ENCODE data around the gene HOXB2. TPM values are rescaled to one million over a fixed set of nuclear protein-coding genes. Genes with fewer than 3 reads are reported as not detected.

Gene HOXB2
- total and polyA plus RNA-seq, 9 of the 15 experiments (the other 6 are each of a cell fraction or from before 2014, with no cell fraction given): 2.1 to 97.7 (median 21.2) TPM

- TF ChIP-seq UBTF (IDR thresholded peaks at IDR 0.05; ENCODE audit: borderline replicate concordance in 1 of 2, low read depth in 2 of 2, low read length in 2 of 2): peak in 1 of 2 experiments; percentile 53; a peak in 1 of 4 replicates
- no peak for TF ChIP-seq PTTG1 (tag; IDR thresholded peaks at IDR 0.05; ENCODE audit: low read depth)
- peak; percentile 58; the same call in 1 of the 2 replicates for TF ChIP-seq ZBTB2 (IDR thresholded peaks at IDR 0.05)
- no peak for TF ChIP-seq NONO (IDR thresholded peaks at IDR 0.05; ENCODE audit: low read depth in 2 of 2, low read length in 1 of 2)
- TF ChIP-seq OTX1 (CRISPR knock-in tag; IDR thresholded peaks at IDR 0.05): 0 out of 2 replicates have a peak, but pooled peaks have one; percentile 13
- 0 out of 2 replicates have a peak, but pooled peaks have one; percentile 20 for TF ChIP-seq TFAP4 (CRISPR knock-in tag; IDR thresholded peaks at IDR 0.05; ENCODE audit: borderline replicate concordance)
- TF ChIP-seq ZNF212 (CRISPR knock-in tag; IDR thresholded peaks at IDR 0.05): peak; percentile 87; the same call in 1 of the 2 replicates
- TF ChIP-seq MTA2 (IDR thresholded peaks at IDR 0.05; ENCODE audit: low read depth): peak; percentile 54
- peak; percentile 76 for TF ChIP-seq STAT5A (IDR thresholded peaks at IDR 0.05; ENCODE audit: borderline replicate concordance, low read length)
- TF ChIP-seq NCOR1 (IDR thresholded peaks at IDR 0.05): peak; percentile 87
- no peak for TF ChIP-seq TAF15 (IDR thresholded peaks at IDR 0.05; ENCODE audit: low read depth, low read length)
- no peak for TF ChIP-seq RUNX1 (IDR thresholded peaks at IDR 0.05; ENCODE audit: low read depth)
- TF ChIP-seq SMARCC2 (IDR thresholded peaks at IDR 0.05; ENCODE audit: low read depth): peak; percentile 63
- peak; percentile 54 for TF ChIP-seq FOXM1 (IDR thresholded peaks at IDR 0.05; ENCODE audit: low read depth)
- TF ChIP-seq FOXM1 (CRISPR knock-in tag; IDR thresholded peaks at IDR 0.05; ENCODE audit: low read depth): no peak
- TF ChIP-seq ZNF740 (CRISPR knock-in tag; IDR thresholded peaks at IDR 0.05): 0 out of 2 replicates have a peak, but pooled peaks have one; percentile 32
- TF ChIP-seq ZNF740 (tag; IDR thresholded peaks at IDR 0.05): 0 out of 4 replicates have a peak, but pooled peaks of 1 of the 2 experiments have one; percentile 12
- peak; percentile 96 for TF ChIP-seq EP300 (IDR thresholded peaks at IDR 0.05; ENCODE audit: low read length)
- no peak for TF ChIP-seq SMAD1 (IDR thresholded peaks at IDR 0.05; ENCODE audit: low read depth, low read length, partially characterized antibody)
- peak; percentile 81 for TF ChIP-seq SOX6 (IDR thresholded peaks at IDR 0.05)
- TF ChIP-seq EP400 (IDR thresholded peaks at IDR 0.05): peak; percentile 60
These were observed 2.3 kb upstream of the HOXB2 start (continued) for GRCh38 chr17:48546924-48547807.
